GM21619 (cell line): ENCODE data around the gene COMMD7.

ENCODE experiments used
- ATAC-seq: cut with Tn5 transposase; IDR thresholded peaks from one replicate; pipeline ENCODE4 v1.9.1; 2021; ENCODE audit not compliant: unreplicated experiment

Gene COMMD7

DNA sequence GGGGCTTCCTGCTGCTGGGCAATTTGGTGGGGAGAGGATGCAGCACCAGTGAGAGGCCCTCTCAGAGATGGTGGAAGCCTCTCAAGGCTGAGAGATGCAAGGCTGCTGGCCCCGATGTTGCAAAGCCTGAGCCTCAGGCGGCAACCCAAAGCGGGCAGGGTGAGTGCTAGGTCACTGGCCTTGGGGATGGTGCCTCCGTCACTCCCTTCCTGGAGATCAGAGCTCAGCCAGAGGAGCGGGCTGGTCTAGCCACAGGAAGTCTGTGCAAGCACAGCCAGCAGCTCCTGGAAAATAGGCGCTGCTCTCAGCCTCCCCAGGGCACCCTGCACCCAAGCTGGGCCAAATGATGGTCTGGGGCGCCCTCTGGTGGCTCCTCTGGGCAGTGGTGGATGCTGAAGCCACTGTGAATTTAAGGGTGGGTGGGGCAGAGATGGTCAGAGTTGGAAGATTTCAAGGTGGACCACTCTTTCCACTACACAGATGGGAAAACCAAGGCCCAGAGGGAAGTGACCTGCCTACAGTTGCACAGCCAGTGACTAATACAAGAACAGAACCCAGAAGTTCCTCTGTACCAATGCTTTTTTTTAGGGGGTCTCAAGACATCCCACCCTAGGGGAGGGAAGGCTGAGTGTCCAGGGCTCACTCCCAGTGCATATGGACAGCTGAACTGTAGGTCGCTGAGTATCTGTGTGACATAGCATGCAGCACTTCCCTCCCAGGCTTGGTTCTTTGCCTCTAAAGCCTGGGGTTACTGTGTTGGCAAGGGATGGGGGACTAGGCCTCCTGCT, 90.3 kb downstream of the COMMD7 start:
- no peak for ATAC-seq
